HK-2 (cell line): ENCODE data around the gene SIX2.
"Not testable (repeated sequence)": the region's sequence is repeated elsewhere in the genome, so short reads cannot be mapped to it uniquely, and the experiment has no call there.

Experiments used
- DNase-seq: peaks from one replicate; pipeline ENCODE4 v3.0.0-alpha.2; 2018; ENCODE audit not compliant: unreplicated experiment

Gene SIX2

GRCh38 chr2:45009303-45009927 lies at the start of gene SIX2:
Gene SIX2 (minus strand): TSS chr2:45009452. CDS start chr2:45009110, 342 bp downstream.
- peak; percentile 91 for DNase-seq

GRCh38 chr2:45055162-45055605 lies 45.9 kb upstream of the SIX2 start:
- DNase-seq: no peak

GRCh38 chr2:45053966-45054365 lies 44.7 kb upstream of the SIX2 start:
- DNase-seq: no peak

GRCh38 chr2:45052388-45052928 lies 43.2 kb upstream of the SIX2 start:
- DNase-seq: no peak

- DNase-seq: no peak
Observed at GRCh38 chr2:45049569-45050336, 40.5 kb upstream of the SIX2 start.

- DNase-seq: no peak
Observed at GRCh38 chr2:45047301-45047700, 38.0 kb upstream of the SIX2 start.

- no peak for DNase-seq
Observed at GRCh38 chr2:45046786-45047185, 37.5 kb upstream of the SIX2 start.

GRCh38 chr2:45045706-45046105 lies 36.5 kb upstream of the SIX2 start:
- DNase-seq: no peak

GRCh38 chr2:45044916-45045315 lies 35.7 kb upstream of the SIX2 start:
- no peak for DNase-seq

- DNase-seq: no peak
Observed at GRCh38 chr2:45043174-45043573, 33.9 kb upstream of the SIX2 start.

GRCh38 chr2:45042401-45042800 lies 33.1 kb upstream of the SIX2 start:
- no peak for DNase-seq

- DNase-seq: no peak
Observed at GRCh38 chr2:45040786-45041185, 31.5 kb upstream of the SIX2 start.

GRCh38 chr2:45039804-45040203 lies 30.6 kb upstream of the SIX2 start:
- DNase-seq: not testable (repeated sequence)

GRCh38 chr2:45038861-45039260 lies 29.6 kb upstream of the SIX2 start:
- DNase-seq: not testable (repeated sequence)

- no peak for DNase-seq
Observed at GRCh38 chr2:45033302-45033701, 24.1 kb upstream of the SIX2 start.

- no peak for DNase-seq
Observed at GRCh38 chr2:45031028-45031427, 21.8 kb upstream of the SIX2 start.

GRCh38 chr2:45030553-45030952 lies 21.3 kb upstream of the SIX2 start:
- DNase-seq: no peak

- DNase-seq: no peak
Observed at GRCh38 chr2:45029215-45029614, 20.0 kb upstream of the SIX2 start.

- no peak for DNase-seq
Observed at GRCh38 chr2:45028276-45028675, 19.0 kb upstream of the SIX2 start.

GRCh38 chr2:45026924-45027450 lies 17.7 kb upstream of the SIX2 start:
- DNase-seq: no peak

GRCh38 chr2:45024600-45025291 lies 15.5 kb upstream of the SIX2 start:
- DNase-seq: peak; percentile 46

- no peak for DNase-seq
Observed at GRCh38 chr2:45024097-45024496, 14.8 kb upstream of the SIX2 start.
